Stomach (tissue), 4 donors: ENCODE measurements around the gene NXPH4.

Experiments used
- CTCF ChIP-seq, 7 experiments: fragments of 450-650 bp in 4 of 7; fragments of 200-600 bp in 3 of 7; sonication (generic) in 3 of 7; IDR thresholded peaks; one replicate each; pipeline ENCODE4 v1.5.1; 2016 to 2019; ENCODE audit warnings: antibody characterized with exemption in 7 of 7, control low read depth in 2 of 7, mild to moderate bottlenecking in 1 of 7
- POLR2AphosphoS5 ChIP-seq, 3 donors: sonication (generic); formaldehyde crosslinking; IDR thresholded peaks; one replicate each; pipeline ENCODE4 v1.6.1; 2016; ENCODE audit warnings: antibody characterized with exemption in 3 of 3

- TF ChIP-seq POLR2AphosphoS5 (IDR thresholded peaks at IDR 0.05) (no peak), CTCF (IDR thresholded peaks at IDR 0.05) (peak in 2 of 7 experiments; percentile 4 to 30)
These were observed 40.5 kb upstream of the NXPH4 start for GRCh38 chr12:57176139-57176477.
